ENCODE results near the gene GATB. TPM values are rescaled to one million over a fixed set of nuclear protein-coding genes. Genes with fewer than 3 reads are reported as not detected.
A peak's percentile ranks its signal among the peaks of the same experiment; 100 is the strongest.

Gene GATB, protein sequence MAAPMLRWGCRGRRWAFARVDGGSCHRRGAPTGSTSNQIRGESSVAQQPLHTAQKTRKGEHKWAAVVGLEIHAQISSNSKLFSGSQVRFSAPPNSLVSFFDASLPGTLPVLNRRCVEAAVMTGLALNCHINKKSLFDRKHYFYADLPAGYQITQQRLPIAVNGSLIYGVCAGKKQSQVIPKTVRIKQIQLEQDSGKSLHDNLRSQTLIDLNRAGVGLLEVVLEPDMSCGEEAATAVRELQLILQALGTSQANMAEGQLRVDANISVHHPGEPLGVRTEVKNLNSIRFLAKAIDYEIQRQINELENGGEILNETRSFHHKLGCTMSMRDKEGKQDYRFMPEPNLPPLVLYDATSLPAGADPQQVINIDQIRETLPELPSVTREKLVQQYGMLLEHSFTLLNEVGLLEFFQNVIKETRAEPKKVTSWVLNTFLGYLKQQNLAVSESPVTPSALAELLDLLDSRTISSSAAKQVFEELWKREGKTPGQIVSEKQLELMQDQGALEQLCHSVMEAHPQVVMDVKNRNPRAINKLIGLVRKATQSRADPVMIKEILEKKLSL
- polyA plus RNA-seq (2013, experiment 1 of 2): 10.1 TPM
- polyA plus RNA-seq (2013, experiment 2 of 2): 10.1 TPM

DNA sequence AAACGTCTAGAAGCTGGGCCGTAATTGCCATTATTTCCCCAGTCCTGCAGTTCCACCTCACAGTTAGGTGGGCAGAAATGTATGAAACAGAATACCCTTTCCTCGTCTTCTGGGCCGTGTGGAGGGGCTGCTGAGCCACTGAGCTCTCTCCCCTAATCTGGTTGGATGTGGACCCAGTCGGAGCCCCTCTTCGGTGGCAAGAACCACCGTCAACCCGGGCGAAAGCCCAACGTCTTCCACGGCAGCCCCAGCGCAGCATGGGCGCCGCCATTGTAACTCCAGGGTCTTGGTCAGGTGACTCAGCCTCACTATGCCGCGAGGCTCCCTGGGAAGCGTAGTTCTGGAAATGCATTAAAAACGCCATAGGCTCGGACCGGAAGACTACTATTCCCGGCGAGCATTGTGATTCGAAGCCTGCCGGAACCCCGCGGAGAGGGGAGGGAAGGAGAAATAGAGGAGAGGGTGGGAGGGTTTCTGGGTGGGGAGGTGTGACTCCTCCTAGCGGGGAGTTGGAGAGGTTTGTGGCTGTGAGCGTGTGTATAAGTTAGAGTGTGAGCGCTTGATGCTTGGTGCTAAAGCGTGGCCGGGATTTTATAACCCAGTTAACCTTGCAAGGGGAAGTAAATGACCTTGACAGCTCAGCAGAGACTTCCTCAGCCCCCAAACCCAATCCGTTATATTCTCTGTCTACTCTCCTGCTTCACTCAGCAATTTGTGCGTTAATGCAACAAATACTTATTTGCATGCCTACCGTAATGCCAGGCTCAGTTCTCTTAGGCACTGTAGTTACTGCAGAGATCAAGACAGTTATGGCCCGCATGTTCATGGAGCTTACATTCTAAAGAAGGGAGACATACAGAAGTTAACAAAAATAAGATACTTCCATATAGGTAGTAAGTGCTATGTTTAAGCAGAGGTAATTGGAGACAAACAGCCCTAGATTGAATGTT lies at the start of gene GATB:
GATB (minus strand) TSS at position 296 of the 950 bp plus-strand sequence; CDS start at position 271, 25 bp downstream.
- Histone ChIP-seq H3K4ac (ENCODE audit: low read length) (peak within 1 kb of the TSS; percentile 66), H3K4me1 (ENCODE audit: control insufficient read depth in 2 of 2, insufficient read depth in 1 of 2, low read depth in 1 of 2, low read length in 2 of 2) (peaks cover 2 to 6% of the 10 kb centered on the region in 2 donors), H4K91ac (ENCODE audit: low read depth, low read length, poor library complexity) (no peak within 1 kb of the TSS), H3K23ac (ENCODE audit: low read depth, low read length, poor library complexity) (no peak within 1 kb of the TSS), H2AFZ (ENCODE audit: low read length) (peak within 1 kb of the TSS; percentile 95), H3K9ac (ENCODE audit: low read depth, low read length, poor library complexity) (peak within 1 kb of the TSS; percentile 78), H3K79me1 (ENCODE audit: low read depth, low read length) (no peaks in the 10 kb centered on the region), H3K36me3 (replicated peaks in 1 of 2; ENCODE audit: control insufficient read depth in 2 of 2, insufficient read depth in 2 of 2, low read length in 2 of 2) (peaks cover under 1 to 3% of the 10 kb centered on the region in 2 donors), H3K27me3 (ENCODE audit: control insufficient read depth in 3 of 3, insufficient read depth in 3 of 3, low read depth in 1 of 3, low read length in 3 of 3) (no peaks in the 10 kb centered on the region), H4K8ac (ENCODE audit: low read depth, low read length) (no peak within 1 kb of the TSS), H3K9me3 (replicated peaks in 1 of 2; ENCODE audit: control insufficient read depth in 2 of 2, insufficient read depth in 1 of 2, low read depth in 1 of 2, low read length in 2 of 2) (no peaks in the 10 kb centered on the region), H2BK120ac (ENCODE audit: low read depth, low read length) (no peak within 1 kb of the TSS), H3K4me3 (ENCODE audit: low read length in 2 of 2) (peak within 1 kb of the TSS; percentile 78 to 89), H2BK15ac (ENCODE audit: low read length) (no peak within 1 kb of the TSS), H2BK5ac (ENCODE audit: low read length) (no peak within 1 kb of the TSS), H3K14ac (ENCODE audit: low read length) (no peak within 1 kb of the TSS), H3K4me2 (ENCODE audit: insufficient read depth, low read length, poor library complexity, severe bottlenecking) (peak within 1 kb of the TSS; percentile 53), H2AK5ac (ENCODE audit: low read depth, low read length) (no peak within 1 kb of the TSS), H2BK12ac (ENCODE audit: low read length) (no peak within 1 kb of the TSS), H3K18ac (ENCODE audit: low read length) (peak within 1 kb of the TSS; percentile 41), H3K27ac (replicated peaks; ENCODE audit: low read length) (no peak within 1 kb of the TSS)
- WGBS, 2 donors (ENCODE audit: extremely low coverage in 2 of 2, insufficient read length in 2 of 2, insufficient replicate concordance in 1 of 2): no CpG with 5 or more reads among the region's 35 CpGs
- DNase-seq (ENCODE audit: low spot score): peak; percentile 95

- no peak overlapping the region for H2AFZ ChIP-seq (ENCODE audit: low read length)
- H3K27ac ChIP-seq (replicated peaks; ENCODE audit: low read length): no peak overlapping the region
- H2AK5ac ChIP-seq (ENCODE audit: low read depth, low read length): no peak overlapping the region
- no peak overlapping the region for H3K23ac ChIP-seq (ENCODE audit: low read depth, low read length, poor library complexity)
- H3K4ac ChIP-seq (ENCODE audit: low read length): no peak overlapping the region
- H3K79me1 ChIP-seq (ENCODE audit: low read depth, low read length): no peaks in the 10 kb centered on the region
- no peak overlapping the region for H3K14ac ChIP-seq (ENCODE audit: low read length)
- no peak overlapping the region for H3K18ac ChIP-seq (ENCODE audit: low read length)
- H2BK15ac ChIP-seq (ENCODE audit: low read length): no peak overlapping the region
- H3K9me3 ChIP-seq (replicated peaks in 1 of 2; ENCODE audit: control insufficient read depth in 2 of 2, insufficient read depth in 1 of 2, low read depth in 1 of 2, low read length in 2 of 2): no peaks in the 10 kb centered on the region
- no peak overlapping the region for H2BK12ac ChIP-seq (ENCODE audit: low read length)
- H3K36me3 ChIP-seq (replicated peaks in 1 of 2; ENCODE audit: control insufficient read depth in 2 of 2, insufficient read depth in 2 of 2, low read length in 2 of 2): no peaks in the 10 kb centered on the region
- H2BK120ac ChIP-seq (ENCODE audit: low read depth, low read length): no peak overlapping the region
- DNase-seq (ENCODE audit: low spot score): no peak
- no peak overlapping the region for H3K9ac ChIP-seq (ENCODE audit: low read depth, low read length, poor library complexity)
- H4K91ac ChIP-seq (ENCODE audit: low read depth, low read length, poor library complexity): no peak overlapping the region
- H2BK5ac ChIP-seq (ENCODE audit: low read length): no peak overlapping the region
- H3K4me1 ChIP-seq (ENCODE audit: control insufficient read depth in 2 of 2, insufficient read depth in 1 of 2, low read depth in 1 of 2, low read length in 2 of 2): peaks cover 0 to 5% of the 10 kb centered on the region in 2 donors
- H3K4me3 ChIP-seq (ENCODE audit: low read length in 2 of 2): no peak overlapping the region
- no CpG with 5 or more reads among the region's 4 CpGs for WGBS, 2 donors (ENCODE audit: extremely low coverage in 2 of 2, insufficient read length in 2 of 2, insufficient replicate concordance in 1 of 2)
- peaks cover 0 to 2% (median 0%) of the 10 kb centered on the region in 3 experiments for H3K27me3 ChIP-seq (ENCODE audit: control insufficient read depth in 3 of 3, insufficient read depth in 3 of 3, low read depth in 1 of 3, low read length in 3 of 3)
- no peak overlapping the region for H3K4me2 ChIP-seq (ENCODE audit: insufficient read depth, low read length, poor library complexity, severe bottlenecking)
- H4K8ac ChIP-seq (ENCODE audit: low read depth, low read length): no peak overlapping the region
These were observed 49.7 kb upstream of the GATB start for GRCh38 chr4:151810476-151810875.

DNA sequence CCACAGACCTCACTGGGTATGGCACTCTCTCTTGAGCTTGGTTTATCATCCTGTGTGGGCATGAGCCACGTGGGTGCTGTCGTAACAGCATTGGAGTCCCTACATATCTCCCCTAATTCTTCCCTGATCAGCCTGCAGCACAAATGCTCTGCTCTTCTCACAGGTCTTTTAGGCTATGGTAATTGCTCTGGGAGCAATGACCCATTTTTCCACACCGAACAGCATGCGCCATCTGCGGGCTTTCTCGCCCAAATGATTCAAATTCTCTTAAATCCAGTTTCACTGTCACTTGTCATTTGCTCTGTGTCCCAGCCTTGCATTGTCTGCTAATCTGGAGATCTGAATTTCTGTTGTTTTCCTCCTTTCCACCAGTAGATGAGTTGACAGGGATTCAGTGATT lies 48.9 kb upstream of the GATB start:
- no peak overlapping the region for H3K23ac ChIP-seq (ENCODE audit: low read depth, low read length, poor library complexity)
- H2AFZ ChIP-seq (ENCODE audit: low read length): no peak overlapping the region
- H3K27ac ChIP-seq (replicated peaks; ENCODE audit: low read length): no peak overlapping the region
- H3K9me3 ChIP-seq (replicated peaks in 1 of 2; ENCODE audit: control insufficient read depth in 2 of 2, insufficient read depth in 1 of 2, low read depth in 1 of 2, low read length in 2 of 2): no peaks in the 10 kb centered on the region
- H3K14ac ChIP-seq (ENCODE audit: low read length): no peak overlapping the region
- no peak overlapping the region for H3K4me2 ChIP-seq (ENCODE audit: insufficient read depth, low read length, poor library complexity, severe bottlenecking)
- no peak overlapping the region for H2BK15ac ChIP-seq (ENCODE audit: low read length)
- H4K8ac ChIP-seq (ENCODE audit: low read depth, low read length): no peak overlapping the region
- no peak overlapping the region for H2BK5ac ChIP-seq (ENCODE audit: low read length)
- peaks cover 0 to 2% (median 0%) of the 10 kb centered on the region in 3 experiments for H3K27me3 ChIP-seq (ENCODE audit: control insufficient read depth in 3 of 3, insufficient read depth in 3 of 3, low read depth in 1 of 3, low read length in 3 of 3)
- no peaks in the 10 kb centered on the region for H3K79me1 ChIP-seq (ENCODE audit: low read depth, low read length)
- no peak overlapping the region for H2BK12ac ChIP-seq (ENCODE audit: low read length)
- no peak overlapping the region for H2BK120ac ChIP-seq (ENCODE audit: low read depth, low read length)
- no peak overlapping the region for H4K91ac ChIP-seq (ENCODE audit: low read depth, low read length, poor library complexity)
- no peak overlapping the region for H3K4ac ChIP-seq (ENCODE audit: low read length)
- DNase-seq (ENCODE audit: low spot score): no peak
- WGBS, 2 donors (ENCODE audit: extremely low coverage in 2 of 2, insufficient read length in 2 of 2, insufficient replicate concordance in 1 of 2): no CpG with 5 or more reads among the region's 6 CpGs
- no peak overlapping the region for H3K18ac ChIP-seq (ENCODE audit: low read length)
- H2AK5ac ChIP-seq (ENCODE audit: low read depth, low read length): no peak overlapping the region
- no peak overlapping the region for H3K9ac ChIP-seq (ENCODE audit: low read depth, low read length, poor library complexity)
- no peaks in the 10 kb centered on the region for H3K36me3 ChIP-seq (replicated peaks in 1 of 2; ENCODE audit: control insufficient read depth in 2 of 2, insufficient read depth in 2 of 2, low read length in 2 of 2)
- peaks cover 0 to 5% of the 10 kb centered on the region in 2 donors for H3K4me1 ChIP-seq (ENCODE audit: control insufficient read depth in 2 of 2, insufficient read depth in 1 of 2, low read depth in 1 of 2, low read length in 2 of 2)
- no peak overlapping the region for H3K4me3 ChIP-seq (ENCODE audit: low read length in 2 of 2)

Measured in neuronal stem cell (in vitro differentiated cells).